Muscle layer of colon (tissue), 2 donors: ENCODE measurements around the gene HSP90AA1.
"Not testable (repeated sequence)": the region's sequence is repeated elsewhere in the genome, so short reads cannot be mapped to it uniquely, and the experiment has no call there.

ENCODE experiments used
- H3K27ac ChIP-seq: one replicate; pipeline ENCODE4 v1.7.0; 2013; ENCODE audit warnings: low read depth, mild to moderate bottlenecking, low read length, moderate library complexity
- H3K27me3 ChIP-seq, 2 donors: one replicate each; pipeline ENCODE4 v1.7.0; 2013; ENCODE audit warnings: low read length in 2 of 2, mild to moderate bottlenecking in 2 of 2; ENCODE audit not compliant: insufficient read depth in 2 of 2, control insufficient read depth in 1 of 2
- H3K36me3 ChIP-seq: one replicate; pipeline ENCODE4 v1.7.0; 2013; ENCODE audit warnings: mild to moderate bottlenecking, low read length; ENCODE audit not compliant: insufficient read depth
- H3K4me1 ChIP-seq: one replicate; pipeline ENCODE4 v1.7.0; 2013; ENCODE audit warnings: mild to moderate bottlenecking, low read length; ENCODE audit not compliant: insufficient read depth
- H3K4me3 ChIP-seq, 2 donors: one replicate each; pipeline ENCODE4 v1.7.0; 2013; ENCODE audit warnings: low read length in 2 of 2, low read depth in 1 of 2, mild to moderate bottlenecking in 1 of 2, moderate library complexity in 1 of 2
- H3K9ac ChIP-seq: one replicate; pipeline ENCODE4 v1.7.0; 2013; ENCODE audit warnings: low read length
- H3K9me3 ChIP-seq: one replicate; pipeline ENCODE4 v1.7.0; 2013; ENCODE audit warnings: mild to moderate bottlenecking, low read length
- donor health status: abdominal sarcoma.
- donor health status: Adenocarcinoma of cecum.

HSP90AA1 gene

DNA sequence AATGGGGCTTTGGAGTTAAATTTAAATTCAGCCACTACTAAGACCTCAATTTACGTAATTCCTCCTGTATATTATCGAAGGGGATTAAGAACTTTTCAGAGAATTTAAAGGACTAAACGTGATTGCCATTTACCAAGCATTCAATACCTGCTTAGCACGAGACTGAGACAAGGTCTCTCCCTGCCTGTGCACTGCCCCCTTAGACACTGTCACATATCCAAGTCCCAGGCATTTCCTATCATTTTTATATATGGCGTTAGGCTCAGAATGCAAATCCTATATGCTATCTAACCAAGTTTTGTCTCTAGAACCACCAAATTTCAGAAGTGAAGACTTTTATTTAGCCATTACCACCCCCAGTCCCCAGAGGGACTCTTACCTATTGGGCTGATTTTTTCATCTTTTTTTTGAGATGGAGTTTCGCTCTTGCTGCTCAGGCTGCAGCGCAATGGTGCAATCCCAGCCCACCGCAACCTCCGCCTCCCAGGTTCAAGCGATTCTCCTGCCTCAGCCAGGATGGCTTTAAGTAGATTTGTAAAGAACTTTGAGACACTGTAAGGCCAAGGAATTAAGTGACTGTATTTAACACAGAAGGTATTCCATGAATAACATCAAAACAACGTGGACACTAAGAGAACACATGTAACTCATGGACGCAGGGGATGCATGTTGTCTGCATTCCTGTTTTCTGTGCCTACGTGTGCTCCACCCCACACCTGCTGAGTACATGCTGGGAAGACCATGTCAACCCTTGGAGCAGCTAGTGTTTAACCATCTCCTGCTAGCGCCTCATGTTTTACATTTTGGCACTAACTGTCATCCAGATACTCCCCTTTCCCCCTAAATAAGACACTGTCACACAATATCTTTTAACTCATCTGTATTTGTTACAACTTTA is 6.4 kb downstream of the HSP90AA1 start:
- no peak overlapping the region for H3K9ac ChIP-seq
- no peaks in the 10 kb centered on the region for H3K27me3 ChIP-seq
- H3K9me3 ChIP-seq: no peaks in the 10 kb centered on the region
- H3K27ac ChIP-seq: no peak overlapping the region
- no peak overlapping the region for H3K4me3 ChIP-seq
- peaks cover 69% of the 10 kb centered on the region for H3K36me3 ChIP-seq
- peaks cover 23% of the 10 kb centered on the region for H3K4me1 ChIP-seq

DNA sequence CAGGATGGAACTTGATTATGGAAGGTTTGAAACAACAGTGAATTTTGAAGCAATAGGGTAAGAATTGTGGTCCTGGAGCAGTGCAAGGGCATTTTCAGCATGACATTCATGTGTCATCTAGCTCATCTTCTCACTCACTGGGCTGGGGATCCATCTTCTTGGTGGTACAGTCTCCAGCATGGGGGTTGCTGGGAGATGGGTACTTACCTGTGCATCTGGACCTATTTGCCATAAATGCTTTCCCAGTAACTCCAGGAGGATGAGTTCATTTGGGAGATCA is 7.2 kb downstream of the HSP90AA1 start:
- H3K9ac ChIP-seq: no peak overlapping the region

GRCh38 chr14:102078831-102079699 is 7.8 kb downstream of the HSP90AA1 start:
- H3K9ac ChIP-seq: no peak overlapping the region
- peaks cover 56% of the 10 kb centered on the region for H3K36me3 ChIP-seq
- peaks cover 10% of the 10 kb centered on the region for H3K4me1 ChIP-seq
- H3K4me3 ChIP-seq: no peak overlapping the region
- H3K27ac ChIP-seq: no peak overlapping the region
- H3K27me3 ChIP-seq: no peaks in the 10 kb centered on the region
- no peaks in the 10 kb centered on the region for H3K9me3 ChIP-seq

More for the DNA sequence above, 7.2 kb downstream of the HSP90AA1 start:
- Histone ChIP-seq H3K4me1 (peaks cover 15% of the 10 kb centered on the region), H3K27me3 (no peaks in the 10 kb centered on the region), H3K4me3 (no peak overlapping the region), H3K36me3 (peaks cover 61% of the 10 kb centered on the region), H3K9me3 (no peaks in the 10 kb centered on the region), H3K27ac (no peak overlapping the region)

DNA sequence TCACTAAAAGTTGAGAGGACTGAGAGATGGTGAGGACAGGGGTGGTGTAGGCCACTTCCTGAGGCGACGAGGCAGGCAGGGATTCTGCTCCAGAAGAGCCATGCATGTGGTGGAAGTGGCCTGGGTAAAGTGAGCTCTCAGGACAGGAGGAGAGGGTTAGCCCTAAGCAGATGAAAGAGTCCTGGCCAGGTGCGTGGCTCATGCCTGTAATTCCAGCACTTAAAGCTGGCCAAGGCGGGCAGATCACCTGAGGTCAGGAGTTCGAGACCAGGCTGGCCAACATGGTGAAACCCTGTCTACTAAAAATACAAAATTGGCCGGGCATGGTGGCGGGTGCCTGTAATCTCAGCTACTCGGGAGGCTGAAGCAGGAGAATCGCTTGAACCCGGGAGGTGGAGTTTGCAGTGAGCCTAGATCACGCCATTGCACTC is 8.5 kb downstream of the HSP90AA1 start:
- H3K27ac ChIP-seq, H3K27me3 ChIP-seq, H3K9me3 ChIP-seq, H3K9ac ChIP-seq, H3K4me3 ChIP-seq, H3K4me1 ChIP-seq: not testable (repeated sequence)
- H3K36me3 ChIP-seq: peaks cover 49% of the 10 kb centered on the region

GRCh38 chr14:102077382-102077709 is 9.5 kb downstream of the HSP90AA1 start:
- peaks cover 38% of the 10 kb centered on the region for H3K36me3 ChIP-seq
- no peaks in the 10 kb centered on the region for H3K9me3 ChIP-seq
- no peak overlapping the region for H3K27ac ChIP-seq
- H3K27me3 ChIP-seq: no peaks in the 10 kb centered on the region
- peaks cover 5% of the 10 kb centered on the region for H3K4me1 ChIP-seq
- no peak overlapping the region for H3K4me3 ChIP-seq
- no peak overlapping the region for H3K9ac ChIP-seq

DNA sequence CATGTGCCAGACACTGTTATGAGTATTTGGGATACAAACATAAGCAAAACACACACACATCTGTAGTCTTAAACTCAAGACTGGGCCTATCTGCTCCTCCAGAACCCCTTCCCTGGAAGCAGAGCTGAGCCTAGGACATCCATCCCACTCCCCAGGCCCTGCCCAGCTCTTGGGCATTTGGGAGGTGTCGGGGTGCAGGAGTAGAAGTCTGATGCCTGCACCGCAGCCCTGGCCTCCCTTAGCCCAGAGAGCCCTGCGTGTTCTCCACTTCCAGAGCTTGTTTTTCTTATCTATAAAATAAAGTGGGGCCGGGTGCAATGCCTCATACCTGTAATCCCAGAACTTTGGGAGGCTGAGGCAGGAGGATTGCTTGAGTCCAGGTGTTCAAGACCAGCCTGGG is 11.7 kb downstream of the HSP90AA1 start:
- Histone ChIP-seq H3K36me3 (peaks cover 17% of the 10 kb centered on the region), H3K4me1 (no peaks in the 10 kb centered on the region), H3K27ac (no peak overlapping the region), H3K27me3 (no peaks in the 10 kb centered on the region), H3K9me3 (no peaks in the 10 kb centered on the region), H3K4me3 (no peak overlapping the region), H3K9ac (no peak overlapping the region)

DNA sequence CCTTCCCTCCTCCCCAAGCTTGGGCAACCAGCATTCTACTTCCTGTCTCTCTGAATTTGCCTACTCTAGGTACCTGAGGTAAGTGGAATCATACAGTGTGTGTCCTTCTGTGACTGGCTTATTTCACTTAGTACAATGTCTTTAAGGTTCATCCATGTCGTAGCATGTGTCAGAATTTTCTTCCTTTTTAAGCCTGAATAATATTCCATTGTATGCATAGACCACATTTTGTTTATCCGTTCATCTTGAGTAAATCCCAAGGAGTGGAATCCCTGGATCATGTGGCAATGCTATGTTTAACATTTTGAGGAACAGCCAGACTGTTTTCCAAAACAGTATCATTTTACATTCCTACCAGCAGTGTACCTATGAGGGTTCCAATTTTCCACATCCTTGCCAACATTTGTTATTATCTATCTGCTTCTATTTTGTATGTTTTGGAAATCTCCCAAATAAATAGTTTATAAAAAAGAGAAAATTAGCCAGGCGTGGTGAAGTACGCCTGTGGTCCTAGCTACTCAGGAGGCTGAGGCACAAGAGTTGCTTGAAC is 12.4 kb downstream of the HSP90AA1 start:
- Histone ChIP-seq H3K4me1 (no peaks in the 10 kb centered on the region), H3K36me3 (peaks cover 10% of the 10 kb centered on the region), H3K9me3 (no peaks in the 10 kb centered on the region), H3K27ac (no peak overlapping the region), H3K4me3 (no peak overlapping the region), H3K9ac (no peak overlapping the region), H3K27me3 (no peaks in the 10 kb centered on the region)

DNA sequence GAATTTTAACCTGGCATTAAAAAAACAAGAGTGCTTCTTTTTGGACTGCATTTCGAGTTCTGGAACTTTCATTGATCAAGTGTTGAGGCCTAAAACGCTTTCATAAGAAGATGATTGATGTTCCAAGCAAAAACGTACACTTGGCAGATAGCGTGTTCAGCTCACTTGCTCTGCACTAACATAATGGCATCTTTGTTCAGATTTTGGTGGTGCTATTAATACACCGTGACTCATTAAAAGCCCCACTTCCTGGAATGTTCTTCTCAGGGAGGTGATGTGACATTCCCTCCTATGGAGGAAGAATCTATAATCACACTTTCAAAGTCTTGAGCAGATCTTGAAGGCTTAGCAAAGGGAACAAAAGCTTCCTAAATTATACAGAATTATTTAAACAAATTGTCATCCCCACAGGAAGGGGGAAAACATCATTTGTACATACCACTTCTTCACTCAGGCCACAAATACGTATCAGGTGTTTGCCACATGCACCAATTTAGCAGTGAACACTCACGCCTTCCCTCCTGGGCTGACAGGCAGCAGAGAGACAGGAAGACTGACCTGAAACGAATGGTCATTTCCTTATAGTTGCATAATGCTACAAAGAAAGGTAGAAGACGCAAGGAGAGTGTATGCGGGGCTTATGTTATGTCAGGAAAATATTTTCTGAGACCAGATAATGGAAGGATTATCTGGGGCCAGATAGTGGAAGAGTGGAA is 15.4 kb downstream of the HSP90AA1 start:
- Histone ChIP-seq H3K9ac (no peak overlapping the region), H3K36me3 (no peaks in the 10 kb centered on the region), H3K4me1 (no peaks in the 10 kb centered on the region), H3K27me3 (no peaks in the 10 kb centered on the region), H3K9me3 (no peaks in the 10 kb centered on the region), H3K27ac (no peak overlapping the region), H3K4me3 (no peak overlapping the region)

DNA sequence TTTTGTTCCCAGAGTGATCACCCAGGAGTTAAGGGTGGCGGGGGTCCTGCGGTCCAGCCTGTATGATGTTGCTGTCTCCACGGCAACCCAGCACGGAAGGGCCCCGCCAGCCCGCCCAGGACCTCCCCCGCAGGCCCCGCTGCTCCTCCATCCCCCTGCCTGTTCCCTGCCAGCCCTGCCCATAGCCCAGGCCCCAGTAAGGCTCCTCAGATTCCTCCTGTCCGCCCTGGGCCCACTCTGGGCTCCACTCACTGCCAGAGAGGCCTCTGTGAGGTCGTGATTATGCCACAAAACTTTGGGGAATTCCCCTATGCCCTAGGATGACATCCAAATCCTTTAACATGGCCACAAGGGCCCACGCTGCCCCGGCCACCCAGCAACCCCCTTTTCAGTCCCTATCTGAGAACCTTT is 20.8 kb downstream of the HSP90AA1 start:
- Histone ChIP-seq H3K9ac (no peak overlapping the region), H3K9me3 (no peaks in the 10 kb centered on the region), H3K36me3 (no peaks in the 10 kb centered on the region), H3K4me1 (no peaks in the 10 kb centered on the region), H3K27me3 (no peaks in the 10 kb centered on the region), H3K4me3 (no peak overlapping the region), H3K27ac (no peak overlapping the region)

GRCh38 chr14:102064590-102064989 is 22.3 kb downstream of the HSP90AA1 start:
- not testable (repeated sequence) for H3K4me3 ChIP-seq, H3K9me3 ChIP-seq, H3K4me1 ChIP-seq, H3K27ac ChIP-seq, H3K27me3 ChIP-seq, H3K9ac ChIP-seq, H3K36me3 ChIP-seq

DNA sequence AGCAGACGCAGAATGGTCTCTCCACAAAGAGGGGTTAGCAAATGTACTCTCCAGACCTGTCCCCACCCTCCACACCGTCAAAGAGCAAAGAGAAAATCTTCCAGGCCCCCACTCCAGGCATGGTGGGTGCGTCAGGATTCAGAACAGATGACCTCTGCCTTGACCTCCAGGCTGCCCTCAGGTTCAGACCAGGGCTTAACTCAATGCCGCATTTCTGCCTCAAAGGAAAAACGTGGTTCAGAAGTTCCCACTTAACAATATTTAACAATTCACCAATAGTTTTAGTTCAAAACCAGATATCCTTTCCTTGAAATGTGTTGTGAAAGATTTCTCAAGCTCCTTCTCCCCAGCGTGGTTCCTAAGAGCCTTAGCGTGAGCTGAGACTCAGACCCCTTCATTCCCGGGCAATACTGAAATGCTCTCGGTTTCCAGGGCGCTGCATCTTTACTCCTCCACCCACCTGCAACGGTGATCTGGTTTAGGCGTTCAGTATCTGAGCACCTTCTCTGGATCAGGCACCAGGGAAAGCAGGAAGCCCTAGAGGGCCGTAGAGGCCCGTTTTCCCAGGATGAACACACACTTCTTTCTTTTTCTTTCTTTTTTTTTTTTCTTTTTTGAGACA is 22.9 kb downstream of the HSP90AA1 start:
- Histone ChIP-seq H3K4me1 (no peaks in the 10 kb centered on the region), H3K9ac (no peak overlapping the region), H3K36me3 (no peaks in the 10 kb centered on the region), H3K27me3 (no peaks in the 10 kb centered on the region), H3K9me3 (no peaks in the 10 kb centered on the region), H3K27ac (no peak overlapping the region), H3K4me3 (no peak overlapping the region)
